DOHH2 (cell line): ENCODE measurements around the gene ACHE.

Experiments
- H3F3A ChIP-seq: fragments of 200-600 bp; sonication (generic), shearing (Covaris generic); 2 replicates; pipeline ENCODE4 v1.6.0; 2016; ENCODE audit warnings: antibody characterized with exemption, mild to moderate bottlenecking; ENCODE audit not compliant: control insufficient read depth, insufficient read depth
- H3K27ac ChIP-seq: fragments of 200-600 bp; sonication (generic); 2 replicates; pipeline ENCODE4 v1.5.1; 2014; ENCODE audit warnings: low read depth, mild to moderate bottlenecking, low read length, moderate library complexity
- H3K27me3 ChIP-seq: fragments of 200-600 bp; sonication (generic); 2 replicates; pipeline ENCODE4 v1.6.1; 2014; ENCODE audit warnings: mild to moderate bottlenecking, low read length, mixed read lengths; ENCODE audit not compliant: control insufficient read depth
- H3K36me3 ChIP-seq: fragments of 200-600 bp; sonication (generic); 2 replicates; pipeline ENCODE4 v1.6.1; 2014; ENCODE audit warnings: mild to moderate bottlenecking, low read length, moderate library complexity, mixed read lengths; ENCODE audit not compliant: control insufficient read depth
- H3K4me1 ChIP-seq: fragments of 200-600 bp; sonication (generic); 2 replicates; pipeline ENCODE4 v1.6.1; 2014; ENCODE audit warnings: mild to moderate bottlenecking, low read length, mixed read lengths; ENCODE audit not compliant: control insufficient read depth
- H3K4me2 ChIP-seq: fragments of 200-600 bp; sonication (generic); 2 replicates; pipeline ENCODE4 v1.6.0; 2014; ENCODE audit warnings: mild to moderate bottlenecking, low read length, moderate library complexity
- H3K4me3 ChIP-seq: fragments of 200-600 bp; sonication (generic); 2 replicates; pipeline ENCODE4 v1.5.1; 2014; ENCODE audit warnings: mild to moderate bottlenecking, low read length, mixed read lengths
- H3K79me2 ChIP-seq: fragments of 200-600 bp; sonication (generic); 2 replicates; pipeline ENCODE4 v1.6.1; 2014; ENCODE audit warnings: mild to moderate bottlenecking, low read length, mixed read lengths; ENCODE audit not compliant: control insufficient read depth
- H3K9me2 ChIP-seq: fragments of 200-600 bp; sonication (generic); replicated peaks from 2 replicates; pipeline ENCODE4 v1.6.1; 2014; ENCODE audit warnings: mild to moderate bottlenecking, low read length, mixed read lengths; ENCODE audit not compliant: control insufficient read depth
- H3K9me3 ChIP-seq: fragments of 200-600 bp; sonication (generic); 2 replicates; pipeline ENCODE4 v1.6.1; 2014; ENCODE audit warnings: antibody characterized with exemption, low read length, mixed read lengths; ENCODE audit not compliant: control insufficient read depth, insufficient read depth
- H4K20me1 ChIP-seq: fragments of 200-600 bp; sonication (generic); 2 replicates; pipeline ENCODE4 v1.6.0; 2014; ENCODE audit warnings: low read depth, mild to moderate bottlenecking, antibody characterized with exemption, low read length, moderate library complexity; ENCODE audit not compliant: control insufficient read depth, insufficient read depth
- CTCF ChIP-seq: fragments of 200-600 bp; sonication (generic); IDR thresholded peaks from one replicate; pipeline ENCODE4 v1.5.1; 2014; ENCODE audit warnings: antibody characterized with exemption, mild to moderate bottlenecking, low read depth, low read length; ENCODE audit not compliant: poor library complexity, severe bottlenecking
- EZH2phosphoT487 ChIP-seq: fragments of 200-600 bp; sonication (generic); IDR thresholded peaks from 2 replicates; pipeline ENCODE4 v1.6.1; 2017; ENCODE audit warnings: borderline replicate concordance, mild to moderate bottlenecking, antibody characterized with exemption, low read length, moderate library complexity, mixed read lengths

ACHE gene

GRCh38 chr7:100893910-100894721 is 1.6 kb downstream of the ACHE start:
- Histone ChIP-seq H3K9me3 (no peaks in the 10 kb centered on the region), H3K27me3 (peaks cover 56% of the 10 kb centered on the region), H3K4me1 (peaks cover 30% of the 10 kb centered on the region), H4K20me1 (no peaks in the 10 kb centered on the region), H3K79me2 (peaks cover 4% of the 10 kb centered on the region), H3K4me3 (no peak overlapping the region), H3F3A (peaks cover 4% of the 10 kb centered on the region; the same call in 1 of the 2 replicates), H3K27ac (no peak overlapping the region), H3K4me2 (no peak overlapping the region), H3K36me3 (peaks cover 3% of the 10 kb centered on the region), H3K9me2 (no peaks in the 10 kb centered on the region)
- TF ChIP-seq CTCF (no peak), EZH2phosphoT487 (no peak)

GRCh38 chr7:100893318-100893895 is 2.3 kb downstream of the ACHE start:
- Histone ChIP-seq H3K4me3 (no peak overlapping the region), H3K36me3 (peaks cover 10% of the 10 kb centered on the region), H3K27me3 (peaks cover 56% of the 10 kb centered on the region), H3K9me3 (no peaks in the 10 kb centered on the region), H3K79me2 (peaks cover 11% of the 10 kb centered on the region), H3K4me2 (no peak overlapping the region), H3K27ac (no peak overlapping the region), H4K20me1 (no peaks in the 10 kb centered on the region), H3K9me2 (no peaks in the 10 kb centered on the region), H3K4me1 (peaks cover 37% of the 10 kb centered on the region), H3F3A (peaks cover 7% of the 10 kb centered on the region)
- TF ChIP-seq EZH2phosphoT487 = no peak
- TF ChIP-seq CTCF = no peak

- H3K4me3 ChIP-seq = no peak overlapping the region
- peaks cover 17% of the 10 kb centered on the region for H3K36me3 ChIP-seq
- H3K9me3 ChIP-seq = no peaks in the 10 kb centered on the region
- H3K9me2 ChIP-seq = no peaks in the 10 kb centered on the region
- peaks cover 53% of the 10 kb centered on the region for H3K27me3 ChIP-seq
- no peak overlapping the region for H3K4me2 ChIP-seq
- H3F3A ChIP-seq = peaks cover 11% of the 10 kb centered on the region
- peaks cover 18% of the 10 kb centered on the region for H3K79me2 ChIP-seq
- H3K4me1 ChIP-seq = peaks cover 44% of the 10 kb centered on the region
- H3K27ac ChIP-seq = no peak overlapping the region
- H4K20me1 ChIP-seq = peaks cover 6% of the 10 kb centered on the region; the same call in 1 of the 2 replicates
- TF ChIP-seq CTCF = no peak
- TF ChIP-seq EZH2phosphoT487 = no peak
Measured at GRCh38 chr7:100892364-100893317, 3.0 kb downstream of the ACHE start.
